Epidermal melanocyte (primary cell): Measurements from ENCODE around the gene FOXP3.
"Not testable (repeated sequence)": the region's sequence is repeated elsewhere in the genome, so short reads cannot be mapped to it uniquely, and the experiment has no call there.

ENCODE experiments used
- DNase-seq: peaks from one replicate; pipeline ENCODE4 v3.0.0; 2011; ENCODE audit warnings: low spot score; ENCODE audit not compliant: insufficient read length

The FOXP3 gene

GRCh38 chrX:49264460-49264859 lies at the start of gene FOXP3:
TSS of gene FOXP3 (minus strand) at chrX:49264710. CDS start at chrX:49258505, 6,205 bp downstream.
- DNase-seq: no peak

- no peak for DNase-seq
Observed at GRCh38 chrX:49312176-49312575, 47.7 kb upstream of the FOXP3 start.

- DNase-seq: no peak
Observed at GRCh38 chrX:49310371-49310770, 45.9 kb upstream of the FOXP3 start.

GRCh38 chrX:49309401-49309981 lies 45.0 kb upstream of the FOXP3 start:
- no peak for DNase-seq

- DNase-seq: no peak
Observed at GRCh38 chrX:49308604-49309269, 44.2 kb upstream of the FOXP3 start.

GRCh38 chrX:49307775-49308174 lies 43.3 kb upstream of the FOXP3 start:
- DNase-seq: not testable (repeated sequence)

GRCh38 chrX:49303346-49303745 lies 38.8 kb upstream of the FOXP3 start, which contains the start of gene GAGE10:
TSS of gene GAGE10 (plus strand) at chrX:49303646. CDS start at chrX:49304860, 1,214 bp downstream.
- DNase-seq: no peak

- no peak for DNase-seq
Observed at GRCh38 chrX:49300703-49301102, 36.2 kb upstream of the FOXP3 start.

GRCh38 chrX:49299293-49299692 lies 34.8 kb upstream of the FOXP3 start:
- not testable (repeated sequence) for DNase-seq

GRCh38 chrX:49292400-49293362 lies 28.2 kb upstream of the FOXP3 start:
- no peak for DNase-seq

- DNase-seq: no peak
Observed at GRCh38 chrX:49291615-49292337, 27.3 kb upstream of the FOXP3 start.

GRCh38 chrX:49290215-49290614 lies 25.7 kb upstream of the FOXP3 start:
- no peak for DNase-seq

GRCh38 chrX:49287665-49288064 lies 23.2 kb upstream of the FOXP3 start:
- DNase-seq: no peak

GRCh38 chrX:49286581-49286980 lies 22.1 kb upstream of the FOXP3 start:
- DNase-seq: no peak

GRCh38 chrX:49286136-49286535 lies 21.6 kb upstream of the FOXP3 start:
- DNase-seq: no peak

- DNase-seq: no peak
Observed at GRCh38 chrX:49284212-49284611, 19.7 kb upstream of the FOXP3 start.

GRCh38 chrX:49282647-49283011 lies 18.1 kb upstream of the FOXP3 start:
- no peak for DNase-seq

- DNase-seq: no peak
Observed at GRCh38 chrX:49278081-49278480, 13.6 kb upstream of the FOXP3 start.

- no peak for DNase-seq
Observed at GRCh38 chrX:49277535-49277830, 13.0 kb upstream of the FOXP3 start.

GRCh38 chrX:49276671-49277534 lies 12.4 kb upstream of the FOXP3 start:
- no peak for DNase-seq

GRCh38 chrX:49276207-49276606 lies 11.7 kb upstream of the FOXP3 start:
- DNase-seq: no peak
